OCI-LY7 (cell line): ENCODE results near the gene PUS7.
"Not testable (repeated sequence)": the region's sequence is repeated elsewhere in the genome, so short reads cannot be mapped to it uniquely, and the experiment has no call there.

Source experiments
- CTCF ChIP-seq: fragments of 200-600 bp; sonication (generic); conservative IDR thresholded peaks from 2 replicates; pipeline ENCODE4 v1.5.1; 2014; ENCODE audit warnings: mild to moderate bottlenecking, antibody characterized with exemption, low read length, moderate library complexity, mixed read lengths
- EZH2phosphoT487 ChIP-seq: fragments of 200-600 bp; sonication (generic); IDR thresholded peaks from 2 replicates; pipeline ENCODE4 v1.6.1; 2018; ENCODE audit warnings: low read depth, borderline replicate concordance, mild to moderate bottlenecking, mixed run types, antibody characterized with exemption, low read length, moderate library complexity, mixed read lengths

GRCh38 chr7:105520620-105521019 lies 1.5 kb downstream of the PUS7 start:
- not testable (repeated sequence) for TF ChIP-seq CTCF, EZH2phosphoT487
